ENCODE data around the gene AKAP6.

The AKAP6 gene

DNA sequence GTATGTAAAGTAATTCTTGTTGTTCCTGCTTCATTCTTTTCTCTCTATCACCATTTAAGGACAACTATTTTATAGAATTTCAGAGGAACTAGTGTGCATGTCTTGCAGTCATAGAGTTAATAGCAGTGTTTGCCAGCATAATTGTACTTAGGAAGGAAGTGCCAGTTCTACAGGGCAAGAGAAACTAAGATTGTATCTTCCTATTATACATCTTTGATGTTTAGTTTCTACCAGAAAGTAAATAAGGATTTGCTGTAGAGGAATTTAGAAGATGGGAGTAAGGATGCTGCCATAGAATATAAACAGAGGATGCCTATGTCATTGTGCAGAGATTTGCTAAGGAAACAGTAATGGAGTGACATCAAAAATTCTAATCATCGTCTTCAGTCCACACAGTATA, 338.7 kb downstream of the AKAP6 start:
- H3F3A ChIP-seq (ENCODE audit: insufficient read depth, low read length): no peaks in the 10 kb centered on the region
- no peaks in the 10 kb centered on the region for H4K20me1 ChIP-seq (ENCODE audit: insufficient read depth, low read length)
- H2AFZ ChIP-seq (ENCODE audit: low read length): no peak overlapping the region
- H3K9ac ChIP-seq (ENCODE audit: low read length): no peak overlapping the region
- no peak overlapping the region for H3K4me2 ChIP-seq (ENCODE audit: low read length)
- TF ChIP-seq CTCF (IDR thresholded peaks at IDR 0.05; ENCODE audit: low read length): no peak
- TF ChIP-seq EZH2 (IDR thresholded peaks at IDR 0.05; ENCODE audit: borderline replicate concordance, low read length): no peak
- no peaks in the 10 kb centered on the region for H3K4me1 ChIP-seq (ENCODE audit: insufficient read depth, low read length, severe bottlenecking)
- H3K9me2 ChIP-seq (ENCODE audit: low read depth, low read length): no peaks in the 10 kb centered on the region
- H3K27me3 ChIP-seq (ENCODE audit: insufficient read depth, low read length): no peaks in the 10 kb centered on the region
- H3K36me3 ChIP-seq (ENCODE audit: insufficient read depth, low read length): no peaks in the 10 kb centered on the region
- H3K27ac ChIP-seq (ENCODE audit: low read depth, low read length, poor library complexity, severe bottlenecking): no peak overlapping the region
- H3K79me2 ChIP-seq (ENCODE audit: insufficient read depth, low read length): no peaks in the 10 kb centered on the region
- no peak overlapping the region for H3K4me3 ChIP-seq (ENCODE audit: low read depth, low read length, poor library complexity, severe bottlenecking)
- no peaks in the 10 kb centered on the region for H3K9me3 ChIP-seq (ENCODE audit: low read length)

GRCh38 chr14:32669391-32669790, 340.3 kb downstream of the AKAP6 start:
- no peaks in the 10 kb centered on the region for H3K36me3 ChIP-seq (ENCODE audit: insufficient read depth, low read length)
- H2AFZ ChIP-seq (ENCODE audit: low read length): no peak overlapping the region
- no peaks in the 10 kb centered on the region for H3K9me2 ChIP-seq (ENCODE audit: low read depth, low read length)
- H3K4me2 ChIP-seq (ENCODE audit: low read length): no peak overlapping the region
- H3K9me3 ChIP-seq (ENCODE audit: low read length): no peaks in the 10 kb centered on the region
- no peak overlapping the region for H3K27ac ChIP-seq (ENCODE audit: low read depth, low read length, poor library complexity, severe bottlenecking)
- no peak overlapping the region for H3K9ac ChIP-seq (ENCODE audit: low read length)
- H3K27me3 ChIP-seq (ENCODE audit: insufficient read depth, low read length): no peaks in the 10 kb centered on the region
- no peaks in the 10 kb centered on the region for H3K79me2 ChIP-seq (ENCODE audit: insufficient read depth, low read length)
- no peak overlapping the region for H3K4me3 ChIP-seq (ENCODE audit: low read depth, low read length, poor library complexity, severe bottlenecking)
- no peaks in the 10 kb centered on the region for H3K4me1 ChIP-seq (ENCODE audit: insufficient read depth, low read length, severe bottlenecking)
- no peaks in the 10 kb centered on the region for H3F3A ChIP-seq (ENCODE audit: insufficient read depth, low read length)
- no peak for TF ChIP-seq EZH2 (IDR thresholded peaks at IDR 0.05; ENCODE audit: borderline replicate concordance, low read length)
- no peak for TF ChIP-seq CTCF (IDR thresholded peaks at IDR 0.05; ENCODE audit: low read length)
- no peaks in the 10 kb centered on the region for H4K20me1 ChIP-seq (ENCODE audit: insufficient read depth, low read length)

GRCh38 chr14:32675433-32675832, 346.3 kb downstream of the AKAP6 start:
- no peaks in the 10 kb centered on the region for H3K79me2 ChIP-seq (ENCODE audit: insufficient read depth, low read length)
- H3K9ac ChIP-seq (ENCODE audit: low read length): no peak overlapping the region
- H3K4me2 ChIP-seq (ENCODE audit: low read length): no peak overlapping the region
- H3K27ac ChIP-seq (ENCODE audit: low read depth, low read length, poor library complexity, severe bottlenecking): no peak overlapping the region
- TF ChIP-seq EZH2 (IDR thresholded peaks at IDR 0.05; ENCODE audit: borderline replicate concordance, low read length): no peak
- TF ChIP-seq CTCF (IDR thresholded peaks at IDR 0.05; ENCODE audit: low read length): no peak
- no peaks in the 10 kb centered on the region for H3F3A ChIP-seq (ENCODE audit: insufficient read depth, low read length)
- H3K9me2 ChIP-seq (ENCODE audit: low read depth, low read length): no peaks in the 10 kb centered on the region
- H3K27me3 ChIP-seq (ENCODE audit: insufficient read depth, low read length): no peaks in the 10 kb centered on the region
- no peak overlapping the region for H2AFZ ChIP-seq (ENCODE audit: low read length)
- H3K9me3 ChIP-seq (ENCODE audit: low read length): no peaks in the 10 kb centered on the region
- no peaks in the 10 kb centered on the region for H3K4me1 ChIP-seq (ENCODE audit: insufficient read depth, low read length, severe bottlenecking)
- H4K20me1 ChIP-seq (ENCODE audit: insufficient read depth, low read length): no peaks in the 10 kb centered on the region
- no peak overlapping the region for H3K4me3 ChIP-seq (ENCODE audit: low read depth, low read length, poor library complexity, severe bottlenecking)
- H3K36me3 ChIP-seq (ENCODE audit: insufficient read depth, low read length): no peaks in the 10 kb centered on the region
